Subcutaneous adipose tissue (tissue), 4 donors: ENCODE data around the gene SERAC1. TPM values are rescaled to one million over a fixed set of nuclear protein-coding genes. Genes with fewer than 3 reads are reported as not detected.

Experiments
- CTCF ChIP-seq: fragments of 450-650 bp; IDR thresholded peaks from one replicate; pipeline ENCODE4 v1.5.1; 2016; ENCODE audit warnings: low read depth, mild to moderate bottlenecking, control low read depth, antibody characterized with exemption, moderate library complexity
- total RNA-seq, 4 donors: library from RNA; depleted of rRNA; stranded (reverse); fragments of >200 nt; gene quantifications; one replicate each; pipeline ENCODE4 v1.1.0, GENCODE V29; 2016

SERAC1 gene
- total RNA-seq, 4 donors from 2014 or later, result 6.2 to 13.4 (median 12.0) TPM

GRCh38 chr6:158152659-158153058 lies 15.4 kb downstream of the SERAC1 start:
- TF ChIP-seq CTCF, result no peak

GRCh38 chr6:158150701-158151100 lies 17.4 kb downstream of the SERAC1 start:
- no peak for TF ChIP-seq CTCF

- no peak for TF ChIP-seq CTCF
Measured at GRCh38 chr6:158149641-158150040, 18.4 kb downstream of the SERAC1 start.

- TF ChIP-seq CTCF, result no peak
Measured at GRCh38 chr6:158143700-158144099, 24.4 kb downstream of the SERAC1 start.

GRCh38 chr6:158142789-158143188 lies 25.3 kb downstream of the SERAC1 start:
- TF ChIP-seq CTCF, result no peak

- no peak for TF ChIP-seq CTCF
Measured at GRCh38 chr6:158131926-158132325, 36.1 kb downstream of the SERAC1 start.

- TF ChIP-seq CTCF, result no peak
Measured at GRCh38 chr6:158125271-158125670, 42.8 kb downstream of the SERAC1 start.
